Nephron (organoid): ENCODE results near the gene GP9.
"Not testable (repeated sequence)": the region's sequence is repeated elsewhere in the genome, so short reads cannot be mapped to it uniquely, and the experiment has no call there.

Source experiments
- H3K27ac Mint-ChIP-seq, 3 experiments: 2 replicates each; pipeline ENCODE4 v1.8.0; 2020; ENCODE audit warnings: mixed read lengths in 3 of 3, mild to moderate bottlenecking in 2 of 3, moderate library complexity in 1 of 3
- H3K27me3 Mint-ChIP-seq: 2 replicates; pipeline ENCODE4 v1.8.0; 2021; ENCODE audit warnings: low read depth, mild to moderate bottlenecking, moderate library complexity, mixed read lengths
- H3K36me3 Mint-ChIP-seq: 2 replicates; pipeline ENCODE4 v1.8.0; 2020; ENCODE audit warnings: low read depth, mixed read lengths
- H3K4me1 Mint-ChIP-seq: 2 replicates; pipeline ENCODE4 v1.8.0; 2020; ENCODE audit warnings: mixed read lengths
- H3K4me3 Mint-ChIP-seq, 3 experiments: 2 replicates each; pipeline ENCODE4 v1.8.0; 2020; ENCODE audit warnings: mild to moderate bottlenecking in 3 of 3, mixed read lengths in 3 of 3, moderate library complexity in 2 of 3
- H3K9me3 Mint-ChIP-seq: 2 replicates; pipeline ENCODE4 v1.8.0; 2020; ENCODE audit warnings: mixed read lengths
- CTCF ChIP-seq, 3 experiments: fragments of 200-600 bp; sonication (generic); IDR thresholded peaks; one replicate each; pipeline ENCODE4 v1.5.0; 2021; ENCODE audit warnings: antibody characterized with exemption in 3 of 3; ENCODE audit not compliant: unreplicated experiment in 3 of 3

Gene GP9

GRCh38 chr3:129068291-129068886, 7.8 kb downstream of the GP9 start:
- H3K4me3 Mint-ChIP-seq = no peak overlapping the region
- peaks cover 8% of the 10 kb centered on the region for H3K27me3 Mint-ChIP-seq
- no peak for TF ChIP-seq CTCF (IDR thresholded peaks at IDR 0.05; ENCODE audit: unreplicated experiment in 3 of 3)
- H3K4me1 Mint-ChIP-seq = no peaks in the 10 kb centered on the region
- H3K27ac Mint-ChIP-seq = no peak overlapping the region
- H3K9me3 Mint-ChIP-seq = peaks cover 2% of the 10 kb centered on the region
- H3K36me3 Mint-ChIP-seq = no peaks in the 10 kb centered on the region

- H3K4me1 Mint-ChIP-seq, H3K27me3 Mint-ChIP-seq, H3K27ac Mint-ChIP-seq, H3K9me3 Mint-ChIP-seq, H3K36me3 Mint-ChIP-seq, H3K4me3 Mint-ChIP-seq: not testable (repeated sequence)
These were observed 8.9 kb downstream of the GP9 start for GRCh38 chr3:129069313-129070085.

GRCh38 chr3:129070086-129070885, 9.7 kb downstream of the GP9 start:
- H3K27me3 Mint-ChIP-seq = peaks cover 8% of the 10 kb centered on the region
- peaks cover 2% of the 10 kb centered on the region for H3K9me3 Mint-ChIP-seq
- no peak for TF ChIP-seq CTCF (IDR thresholded peaks at IDR 0.05; ENCODE audit: unreplicated experiment in 3 of 3)
- H3K36me3 Mint-ChIP-seq = no peaks in the 10 kb centered on the region
- no peaks in the 10 kb centered on the region for H3K4me1 Mint-ChIP-seq
- H3K4me3 Mint-ChIP-seq = no peak overlapping the region
- H3K27ac Mint-ChIP-seq = no peak overlapping the region

GRCh38 chr3:129077222-129077621, 16.6 kb downstream of the GP9 start:
- Mint-ChIP-seq H3K9me3 (peaks cover 2% of the 10 kb centered on the region), H3K27me3 (peaks cover 3% of the 10 kb centered on the region), H3K36me3 (no peaks in the 10 kb centered on the region), H3K27ac (no peak overlapping the region), H3K4me1 (no peaks in the 10 kb centered on the region), H3K4me3 (no peak overlapping the region)
- no peak for TF ChIP-seq CTCF (IDR thresholded peaks at IDR 0.05; ENCODE audit: unreplicated experiment in 3 of 3)

GRCh38 chr3:129078510-129078909, 17.9 kb downstream of the GP9 start:
- Mint-ChIP-seq H3K27me3 (no peaks in the 10 kb centered on the region), H3K4me3 (no peak overlapping the region), H3K36me3 (no peaks in the 10 kb centered on the region), H3K4me1 (no peaks in the 10 kb centered on the region), H3K27ac (no peak overlapping the region), H3K9me3 (no peaks in the 10 kb centered on the region)
- no peak for TF ChIP-seq CTCF (IDR thresholded peaks at IDR 0.05; ENCODE audit: unreplicated experiment in 3 of 3)

GRCh38 chr3:129081503-129081902, 20.9 kb downstream of the GP9 start:
- TF ChIP-seq CTCF (IDR thresholded peaks at IDR 0.05; ENCODE audit: unreplicated experiment in 3 of 3) = no peak
- Mint-ChIP-seq H3K4me3 (no peak overlapping the region), H3K27ac (no peak overlapping the region), H3K36me3 (no peaks in the 10 kb centered on the region), H3K4me1 (no peaks in the 10 kb centered on the region), H3K9me3 (no peaks in the 10 kb centered on the region), H3K27me3 (no peaks in the 10 kb centered on the region)
